ENCODE measurements around the gene TAB2. TPM values are rescaled to one million over a fixed set of nuclear protein-coding genes. Genes with fewer than 3 reads are reported as not detected.

TAB2 gene
- total RNA-seq, 1 donor from 2014 or later: 50.6 TPM

GRCh38 chr6:149380523-149380922 lies 63.0 kb downstream of the TAB2 start:
- no peaks in the 10 kb centered on the region for H3K9me3 Mint-ChIP-seq (ENCODE audit: unreplicated experiment)
- peaks cover 2% of the 10 kb centered on the region for H3K4me1 Mint-ChIP-seq (ENCODE audit: unreplicated experiment)
- no peak overlapping the region for H3K4me3 Mint-ChIP-seq (ENCODE audit: unreplicated experiment)
- no peak for DNase-seq (ENCODE audit: extremely low spot score, unreplicated experiment)
- H3K27ac Mint-ChIP-seq (ENCODE audit: unreplicated experiment): no peak overlapping the region
- H3K36me3 Mint-ChIP-seq (ENCODE audit: unreplicated experiment): peaks cover 46% of the 10 kb centered on the region
- H3K27me3 Mint-ChIP-seq (ENCODE audit: unreplicated experiment): no peaks in the 10 kb centered on the region
- TF ChIP-seq CTCF (IDR thresholded peaks at IDR 0.05): no peak

- H3K9me3 Mint-ChIP-seq (ENCODE audit: unreplicated experiment): peaks cover 9% of the 10 kb centered on the region
- peaks cover 15% of the 10 kb centered on the region for H3K4me1 Mint-ChIP-seq (ENCODE audit: unreplicated experiment)
- no peak overlapping the region for H3K27ac Mint-ChIP-seq (ENCODE audit: unreplicated experiment)
- H3K36me3 Mint-ChIP-seq (ENCODE audit: unreplicated experiment): peaks cover 47% of the 10 kb centered on the region
- DNase-seq (ENCODE audit: extremely low spot score, unreplicated experiment): no peak
- TF ChIP-seq CTCF (IDR thresholded peaks at IDR 0.05): no peak
- no peaks in the 10 kb centered on the region for H3K27me3 Mint-ChIP-seq (ENCODE audit: unreplicated experiment)
- no peak overlapping the region for H3K4me3 Mint-ChIP-seq (ENCODE audit: unreplicated experiment)
Observed at GRCh38 chr6:149383371-149383770, 65.9 kb downstream of the TAB2 start.

- no peak for TF ChIP-seq CTCF (IDR thresholded peaks at IDR 0.05)
- H3K36me3 Mint-ChIP-seq (ENCODE audit: unreplicated experiment): peaks cover 38% of the 10 kb centered on the region
Observed at GRCh38 chr6:149384464-149384863, 67.0 kb downstream of the TAB2 start.

GRCh38 chr6:149385998-149386646 lies 68.6 kb downstream of the TAB2 start:
- H3K9me3 Mint-ChIP-seq (ENCODE audit: unreplicated experiment): peaks cover 9% of the 10 kb centered on the region
- no peak overlapping the region for H3K27ac Mint-ChIP-seq (ENCODE audit: unreplicated experiment)
- no peaks in the 10 kb centered on the region for H3K27me3 Mint-ChIP-seq (ENCODE audit: unreplicated experiment)
- H3K36me3 Mint-ChIP-seq (ENCODE audit: unreplicated experiment): peaks cover 39% of the 10 kb centered on the region
- no peak for DNase-seq (ENCODE audit: extremely low spot score, unreplicated experiment)
- H3K4me3 Mint-ChIP-seq (ENCODE audit: unreplicated experiment): no peak overlapping the region
- peaks cover 27% of the 10 kb centered on the region for H3K4me1 Mint-ChIP-seq (ENCODE audit: unreplicated experiment)
- TF ChIP-seq CTCF (IDR thresholded peaks at IDR 0.05): no peak

More at GRCh38 chr6:149384464-149384863, 67.0 kb downstream of the TAB2 start:
- H3K4me3 Mint-ChIP-seq (ENCODE audit: unreplicated experiment): no peak overlapping the region
- DNase-seq (ENCODE audit: extremely low spot score, unreplicated experiment): no peak
- H3K27me3 Mint-ChIP-seq (ENCODE audit: unreplicated experiment): no peaks in the 10 kb centered on the region
- peaks cover 15% of the 10 kb centered on the region for H3K4me1 Mint-ChIP-seq (ENCODE audit: unreplicated experiment)
- peak overlapping the region; percentile 6 for H3K27ac Mint-ChIP-seq (ENCODE audit: unreplicated experiment)
- peaks cover 9% of the 10 kb centered on the region for H3K9me3 Mint-ChIP-seq (ENCODE audit: unreplicated experiment)

- H3K4me3 Mint-ChIP-seq (ENCODE audit: unreplicated experiment): no peak overlapping the region
- H3K27ac Mint-ChIP-seq (ENCODE audit: unreplicated experiment): no peak overlapping the region
- H3K36me3 Mint-ChIP-seq (ENCODE audit: unreplicated experiment): peaks cover 44% of the 10 kb centered on the region
- TF ChIP-seq CTCF (IDR thresholded peaks at IDR 0.05): no peak
- no peak for DNase-seq (ENCODE audit: extremely low spot score, unreplicated experiment)
- H3K27me3 Mint-ChIP-seq (ENCODE audit: unreplicated experiment): no peaks in the 10 kb centered on the region
- H3K9me3 Mint-ChIP-seq (ENCODE audit: unreplicated experiment): peaks cover 9% of the 10 kb centered on the region
- peaks cover 29% of the 10 kb centered on the region for H3K4me1 Mint-ChIP-seq (ENCODE audit: unreplicated experiment)
Observed at GRCh38 chr6:149387779-149388512, 70.4 kb downstream of the TAB2 start.

Measured in osteocyte (in vitro differentiated cells).